A549 treated with Hydrocortisone at 1 μM for 4 hours (cell line): Measurements from ENCODE around the gene EEF1AKMT4. TPM values are rescaled to one million over a fixed set of nuclear protein-coding genes. Genes with fewer than 3 reads are reported as not detected.

Experiments used
- total RNA-seq: library from RNA; stranded (reverse); fragments of 200-300 nt; extraction: Qiagen RNA extraction; gene quantifications from 5 replicates; pipeline ENCODE4 v1.2.3, GENCODE V29; 2022

Gene EEF1AKMT4
- 8.8 to 13.1 TPM (median 11.3 TPM) in 5 replicates for total RNA-seq

GRCh38 chr3:184249412-184250166 is at the start of gene EEF1AKMT4:
Gene EEF1AKMT4, plus strand, starts transcription at chr3:184249672. Its CDS starts 23 bp downstream, at chr3:184249695.

DNA sequence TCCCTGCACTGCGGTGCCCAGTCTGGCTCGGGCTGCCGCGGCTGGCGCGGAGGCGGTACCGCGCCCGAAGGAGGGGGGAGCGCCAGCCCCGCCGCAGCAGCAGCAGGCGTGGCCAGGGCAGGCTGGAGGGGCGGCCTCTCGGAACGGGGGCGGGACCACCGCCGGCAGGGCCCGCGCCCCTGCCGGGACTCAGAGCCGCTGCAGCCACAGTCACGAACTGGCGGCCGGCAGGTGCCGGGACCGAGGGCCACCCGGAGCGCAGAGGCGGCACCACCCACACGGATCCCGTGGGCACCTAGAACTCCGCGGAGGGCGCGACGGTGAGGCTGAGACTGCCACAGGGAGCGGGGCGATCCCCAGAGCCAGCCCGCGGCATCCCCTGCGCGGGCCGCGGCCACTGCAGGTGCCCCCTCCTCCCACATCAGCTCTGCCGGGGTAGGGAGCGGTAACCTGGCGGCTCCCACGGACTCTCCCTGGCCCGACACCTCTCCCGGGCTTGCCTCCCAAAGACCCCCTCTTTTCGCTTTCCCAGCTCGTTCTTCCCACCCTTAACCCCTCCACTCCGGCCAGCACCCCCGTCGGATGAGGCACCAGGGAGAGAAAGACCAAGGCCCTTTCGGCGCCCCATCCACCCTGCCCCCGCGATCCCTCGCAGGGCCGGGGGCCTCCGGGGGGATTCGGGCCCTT is 19.9 kb upstream of the EEF1AKMT4 start, which contains the start of gene VWA5B2:
Gene VWA5B2 (plus strand): TSS at position 192 of the 687 bp plus-strand sequence. CDS start 944 bp downstream, outside the sequence.

GRCh38 chr3:184248454-184249411 is 739 bp upstream of the EEF1AKMT4 start, which contains the start of gene ALG3:
Gene ALG3, minus strand, starts transcription at chr3:184248962. Its CDS starts 22 bp downstream, at chr3:184248940.

DNA sequence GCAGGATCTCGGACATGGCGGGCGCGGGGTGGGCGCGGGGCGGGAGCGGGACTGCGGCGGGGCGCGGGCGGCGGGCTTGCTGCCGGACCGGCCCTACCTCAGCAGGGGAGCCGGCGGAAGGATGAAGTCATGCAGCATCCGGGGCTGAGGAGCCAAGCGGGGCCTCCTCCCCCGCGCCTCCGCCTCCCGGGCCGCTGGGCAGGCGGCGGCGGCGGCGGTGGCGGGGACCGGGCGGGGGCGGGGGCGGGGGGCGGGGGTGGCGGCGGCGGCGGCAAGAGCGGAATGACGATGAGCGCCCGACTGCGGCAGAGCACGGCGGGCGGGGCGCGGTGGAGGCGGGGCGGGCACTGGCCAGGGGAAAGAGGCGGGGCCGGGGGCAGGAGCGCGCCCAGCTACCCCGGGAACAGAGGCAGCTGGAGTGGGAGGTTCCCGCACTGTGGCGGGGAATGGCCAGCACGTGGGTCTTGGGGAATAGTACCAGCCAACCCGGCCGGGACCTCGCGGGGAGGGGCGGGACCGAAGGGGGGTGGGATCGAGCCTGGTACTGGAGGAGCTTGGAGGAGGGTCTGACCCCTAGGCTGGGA is 11.9 kb downstream of the EEF1AKMT4 start, which contains the start of gene CAMK2N2:
Gene CAMK2N2 (minus strand): TSS at position 284 of the 584 bp plus-strand sequence. CDS start 268 bp downstream, at position 16.

GRCh38 chr3:184275961-184276910 is 26.8 kb downstream of the EEF1AKMT4 start, which contains the start of gene ECE2:
Gene ECE2, plus strand, starts transcription at chr3:184276022. Its CDS starts 132 bp downstream, at chr3:184276154.

GRCh38 chr3:184298759-184299487 is 49.5 kb downstream of the EEF1AKMT4 start, which contains the start of gene PSMD2:
Gene PSMD2, plus strand, starts transcription at chr3:184299241. Its CDS starts 26 bp downstream, at chr3:184299267.

Other genes starting within 250 kb of the EEF1AKMT4 start
- gene ABCC5, start 231.8 kb upstream of the EEF1AKMT4 start, total RNA-seq = 13.2 to 17.8 TPM (median 15.7 TPM) in 5 replicates
- gene HTR3D, start 217.9 kb upstream of the EEF1AKMT4 start, total RNA-seq = not detected in 5 replicates
- gene HTR3C, start 196.6 kb upstream of the EEF1AKMT4 start, total RNA-seq = not detected in 5 replicates
- not detected in 5 replicates for gene HTR3E, start 152.6 kb upstream of the EEF1AKMT4 start, total RNA-seq
- 27.1 to 29.4 TPM (median 28.7 TPM) in 5 replicates for gene EIF2B5, start 114.3 kb upstream of the EEF1AKMT4 start, total RNA-seq
- gene DVL3, start 94.3 kb upstream of the EEF1AKMT4 start, total RNA-seq = 19.5 to 26.2 TPM (median 23.2 TPM) in 5 replicates
- 291 to 307 TPM (median 298 TPM) in 5 replicates for gene AP2M1, start 74.8 kb upstream of the EEF1AKMT4 start, total RNA-seq
- 29.7 to 35.9 TPM (median 33.4 TPM) in 5 replicates for gene ABCF3, start 63.5 kb upstream of the EEF1AKMT4 start, total RNA-seq
- 0.25 to 0.60 TPM (median 0.40 TPM) in 5 replicates for gene VWA5B2, start 20.1 kb upstream of the EEF1AKMT4 start, total RNA-seq
- gene ALG3, start 710 bp upstream of the EEF1AKMT4 start, total RNA-seq = 59.2 to 80.4 TPM (median 71.4 TPM) in 5 replicates
- gene CAMK2N2, start 11.9 kb downstream of the EEF1AKMT4 start, total RNA-seq = 0.78 to 1.7 TPM (median 1.4 TPM) in 5 replicates
- not detected in 5 replicates for gene ECE2, start 26.4 kb downstream of the EEF1AKMT4 start, total RNA-seq
- 284 to 383 TPM (median 293 TPM) in 5 replicates for gene PSMD2, start 49.6 kb downstream of the EEF1AKMT4 start, total RNA-seq
- gene EIF4G1, start 64.9 kb downstream of the EEF1AKMT4 start, total RNA-seq = 248 to 307 TPM (median 264 TPM) in 5 replicates
- gene FAM131A, start 87.9 kb downstream of the EEF1AKMT4 start, total RNA-seq = 9.8 to 12.5 TPM (median 11.2 TPM) in 5 replicates
- gene CLCN2, start 111.9 kb downstream of the EEF1AKMT4 start, total RNA-seq = 4.2 to 5.7 TPM (median 5.1 TPM) in 5 replicates
- gene POLR2H, start 112.0 kb downstream of the EEF1AKMT4 start, total RNA-seq = 65.8 to 77.6 TPM (median 71.5 TPM) in 5 replicates
- 0.11 to 0.12 TPM in 2 of 5 replicates, not detected in the others for gene THPO, start 128.5 kb downstream of the EEF1AKMT4 start, total RNA-seq
- 0.14 to 0.35 TPM (median 0.24 TPM) in 5 replicates for gene CHRD, start 130.4 kb downstream of the EEF1AKMT4 start, total RNA-seq